ENCODE data around the gene CABLES2. TPM values are rescaled to one million over a fixed set of nuclear protein-coding genes. Genes with fewer than 3 reads are reported as not detected.

The CABLES2 gene
- total and polyA plus RNA-seq, 8 donors: 1.4 to 2.9 (median 1.9) TPM

DNA sequence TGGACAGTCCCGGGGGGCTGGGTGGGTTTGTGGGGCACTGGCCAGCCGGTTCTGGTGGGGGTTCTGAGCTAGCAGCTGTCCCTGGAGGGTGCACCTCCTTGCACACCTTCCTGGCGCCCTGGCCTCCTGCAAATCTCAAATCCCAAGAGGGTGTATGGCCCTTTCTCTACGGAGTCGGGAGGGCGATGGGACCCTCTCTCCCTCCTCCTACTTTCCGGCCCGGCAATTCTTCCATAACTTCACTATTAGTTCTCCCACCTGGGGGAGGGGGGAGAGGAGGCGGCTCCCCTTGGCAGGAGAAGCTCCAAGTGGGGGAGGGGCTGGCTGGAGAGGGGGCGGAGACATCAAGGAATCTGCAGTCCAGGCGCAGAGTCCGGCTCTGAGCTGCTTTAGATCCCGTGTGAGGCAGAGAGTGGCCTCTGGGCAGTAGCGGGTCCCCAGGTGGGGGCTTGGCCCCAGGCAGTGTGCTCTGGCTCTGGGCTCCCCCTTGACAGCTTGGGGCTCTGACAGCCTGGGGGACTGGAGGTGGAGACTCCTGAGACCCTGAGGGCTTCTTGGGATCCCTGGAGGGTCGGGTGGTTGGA is 38.6 kb downstream of the CABLES2 start:
- WGBS, 2 donors: 22 to 24% methylated on average over 15 of the region's 15 CpGs
- peak in 3 of 6 donors; percentile 66 to 86 (median 76) for DNase-seq

DNA sequence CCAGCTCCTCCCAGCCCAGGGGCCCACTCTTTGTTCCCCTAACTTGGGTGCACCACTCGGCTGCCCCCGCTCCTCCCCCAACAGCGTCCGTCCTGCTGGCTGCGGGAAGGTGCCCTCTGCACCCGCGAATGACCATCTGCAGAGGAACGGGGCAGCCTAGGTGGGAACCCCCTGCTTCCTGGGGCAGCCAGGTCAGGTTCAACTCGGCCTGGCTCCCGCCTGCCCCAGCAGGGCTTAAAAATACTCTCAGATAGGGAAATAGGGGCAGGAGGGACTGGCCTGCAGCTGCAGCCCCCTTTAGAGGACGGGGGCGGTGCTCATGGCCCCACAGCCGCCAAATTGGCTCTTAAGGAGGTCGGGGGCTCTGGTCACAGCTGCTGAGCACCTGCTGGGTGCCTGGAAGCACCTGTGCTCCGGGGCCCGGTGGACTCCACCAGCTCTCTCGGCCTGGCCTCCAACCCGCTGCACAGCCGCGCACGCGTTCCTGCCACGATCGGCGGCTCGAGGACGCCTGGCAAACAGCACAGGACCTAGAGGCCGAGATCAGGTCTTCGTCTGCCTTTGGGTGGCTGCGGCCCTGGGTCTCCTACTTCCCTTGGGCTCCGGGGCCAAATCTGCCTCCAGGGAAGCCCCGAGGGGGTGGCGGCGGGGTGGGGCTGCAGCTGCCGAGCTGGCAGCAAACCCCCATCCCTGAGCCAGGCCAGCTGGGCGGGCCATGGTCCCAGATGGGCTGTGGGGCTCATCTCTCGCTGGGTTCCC is 39.3 kb downstream of the CABLES2 start:
- 21 to 28% methylated on average over 36 to 37 of the region's 37 CpGs for WGBS, 2 donors
- no peaks in the 10 kb centered on the region for H3K36me3 ChIP-seq
- peak overlapping the region; percentile 63 to 94 (median 88) for H3K4me3 ChIP-seq
- DNase-seq: peak in 3 of 6 donors; percentile 55 to 86 (median 69)
- H3K27me3 ChIP-seq: no peaks in the 10 kb centered on the region
- TF ChIP-seq, protein P1, sequence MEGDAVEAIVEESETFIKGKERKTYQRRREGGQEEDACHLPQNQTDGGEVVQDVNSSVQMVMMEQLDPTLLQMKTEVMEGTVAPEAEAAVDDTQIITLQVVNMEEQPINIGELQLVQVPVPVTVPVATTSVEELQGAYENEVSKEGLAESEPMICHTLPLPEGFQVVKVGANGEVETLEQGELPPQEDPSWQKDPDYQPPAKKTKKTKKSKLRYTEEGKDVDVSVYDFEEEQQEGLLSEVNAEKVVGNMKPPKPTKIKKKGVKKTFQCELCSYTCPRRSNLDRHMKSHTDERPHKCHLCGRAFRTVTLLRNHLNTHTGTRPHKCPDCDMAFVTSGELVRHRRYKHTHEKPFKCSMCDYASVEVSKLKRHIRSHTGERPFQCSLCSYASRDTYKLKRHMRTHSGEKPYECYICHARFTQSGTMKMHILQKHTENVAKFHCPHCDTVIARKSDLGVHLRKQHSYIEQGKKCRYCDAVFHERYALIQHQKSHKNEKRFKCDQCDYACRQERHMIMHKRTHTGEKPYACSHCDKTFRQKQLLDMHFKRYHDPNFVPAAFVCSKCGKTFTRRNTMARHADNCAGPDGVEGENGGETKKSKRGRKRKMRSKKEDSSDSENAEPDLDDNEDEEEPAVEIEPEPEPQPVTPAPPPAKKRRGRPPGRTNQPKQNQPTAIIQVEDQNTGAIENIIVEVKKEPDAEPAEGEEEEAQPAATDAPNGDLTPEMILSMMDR (IDR thresholded peaks at IDR 0.05): no peak
- peak overlapping the region; percentile 23 to 42 (median 40) for H3K27ac ChIP-seq
- no peak for FAIRE-seq
- H3K4me1 ChIP-seq: peaks cover 21 to 29% (median 25%) of the 10 kb centered on the region in 3 donors
- H3K9me3 ChIP-seq: no peaks in the 10 kb centered on the region
- peak; percentile 10 to 38 (median 25) for ATAC-seq
- intact Hi-C loops (cut with DNase I): no loop called here

More for the DNA sequence above, 38.6 kb downstream of the CABLES2 start:
- TF ChIP-seq, protein P1 (IDR thresholded peaks at IDR 0.05): no peak
- Histone ChIP-seq H3K36me3 (no peaks in the 10 kb centered on the region), H3K9me3 (no peaks in the 10 kb centered on the region), H3K4me1 (peaks cover 21 to 29% (median 25%) of the 10 kb centered on the region in 3 donors), H3K27me3 (no peaks in the 10 kb centered on the region), H3K4me3 (peak overlapping the region in 1 of 4 donors; percentile 23), H3K27ac (peak overlapping the region in 1 of 4 donors; percentile 38)
- intact Hi-C loops (cut with DNase I): no loop called here
- ATAC-seq (peak in 3 of 4 donors; percentile 4 to 19 (median 16)), FAIRE-seq (no peak)

DNA sequence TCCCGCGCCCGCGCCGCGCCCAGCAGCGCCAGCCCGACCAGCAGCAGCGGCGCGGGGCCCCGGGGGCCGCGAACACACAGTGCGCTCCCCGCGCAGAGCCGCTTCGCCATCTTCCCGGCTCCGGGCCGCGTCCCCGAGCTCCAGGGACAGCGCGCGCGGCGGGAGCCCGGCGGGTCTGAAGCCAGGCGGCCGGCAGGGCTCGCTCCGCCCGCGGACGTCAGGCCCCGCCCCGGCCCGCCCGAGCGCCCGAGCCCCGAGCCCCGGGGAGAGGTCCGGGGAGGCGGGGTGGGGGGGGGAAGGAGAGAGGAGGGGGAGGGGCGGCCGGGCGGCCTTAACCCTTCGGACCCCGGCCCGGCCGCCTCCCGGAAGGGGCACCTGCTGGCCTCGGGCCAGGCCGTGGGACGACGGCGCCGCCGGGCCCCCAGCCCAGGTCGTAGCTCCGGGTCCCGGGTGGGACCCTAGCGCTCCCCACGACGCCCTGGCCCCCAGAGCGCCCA is 39.9 kb downstream of the CABLES2 start, which contains the start of gene LAMA5:
Gene LAMA5, minus strand, starts transcription at position 177 of the 497 bp plus-strand sequence. Its CDS starts 67 bp downstream, at position 110.
- H3K27ac ChIP-seq: peak within 1 kb of the TSS; percentile 51 to 64 (median 63)
- TF ChIP-seq, protein P1 (IDR thresholded peaks at IDR 0.05): no peak
- FAIRE-seq (no peak), DNase-seq (peak in 5 of 6 donors; percentile 66 to 90 (median 84)), ATAC-seq (peak; percentile 50 to 78 (median 74))
- intact Hi-C loops (cut with DNase I): no loop called here
- peaks cover 21 to 29% (median 25%) of the 10 kb centered on the region in 3 donors for H3K4me1 ChIP-seq
- no peaks in the 10 kb centered on the region for H3K9me3 ChIP-seq
- 1 to 2% methylated on average over 11 to 67 of the region's 70 CpGs for WGBS, 2 donors
- H3K36me3 ChIP-seq: no peaks in the 10 kb centered on the region
- H3K4me3 ChIP-seq: peak within 1 kb of the TSS; percentile 63 to 94 (median 88)
- no peaks in the 10 kb centered on the region for H3K27me3 ChIP-seq

DNA sequence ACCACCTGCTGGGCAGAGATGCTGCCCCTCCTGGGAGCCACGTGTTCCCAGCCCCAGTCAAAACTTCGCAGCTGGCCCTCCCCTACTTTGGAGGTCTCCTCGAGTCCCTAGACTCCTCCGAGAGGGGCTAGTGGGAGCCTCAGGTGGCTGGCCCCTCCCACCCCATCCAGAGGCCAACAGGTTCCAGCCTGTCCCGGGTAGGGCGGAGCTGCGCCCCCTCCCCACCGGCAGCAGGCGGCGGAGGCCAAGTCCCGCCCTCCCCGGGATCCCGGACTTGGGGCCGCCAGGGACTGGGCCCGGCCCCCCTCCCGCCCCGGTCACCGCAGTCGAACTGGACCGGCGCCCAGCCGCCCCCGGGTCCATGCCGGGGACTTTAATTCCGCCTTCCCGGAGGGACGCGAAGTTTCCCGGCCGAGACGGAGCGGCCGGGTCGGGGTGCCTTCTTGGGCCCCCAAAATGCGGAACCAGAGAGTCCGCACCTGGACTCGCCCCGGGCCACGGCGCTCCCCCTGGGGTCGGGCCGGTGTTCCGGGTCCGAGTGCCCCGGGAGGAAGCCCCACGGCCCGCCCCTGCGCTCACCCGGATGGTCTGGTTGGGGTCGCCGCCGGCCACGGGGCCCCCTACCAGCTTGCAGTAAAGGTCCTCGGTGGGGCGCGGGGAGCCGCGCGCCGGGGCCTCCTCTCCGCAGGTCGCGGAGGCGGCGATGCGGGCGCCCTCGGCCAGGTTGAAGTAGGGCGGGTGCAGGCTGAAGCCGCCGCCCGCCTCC is 40.5 kb downstream of the CABLES2 start:
- peak in 4 of 6 donors; percentile 56 to 84 (median 70) for DNase-seq

More for the DNA sequence above, 40.5 kb downstream of the CABLES2 start:
- Histone ChIP-seq H3K9me3 (no peaks in the 10 kb centered on the region), H3K4me1 (peaks cover 21 to 29% (median 25%) of the 10 kb centered on the region in 3 donors), H3K4me3 (peak overlapping the region; percentile 63 to 94 (median 88)), H3K36me3 (no peaks in the 10 kb centered on the region), H3K27ac (peak overlapping the region; percentile 51 to 64 (median 63)), H3K27me3 (no peaks in the 10 kb centered on the region)
- FAIRE-seq (no peak), ATAC-seq (peak; percentile 26 to 59 (median 34))
- intact Hi-C loops (cut with DNase I): no loop called here
- TF ChIP-seq, protein P1 (IDR thresholded peaks at IDR 0.05): no peak
- WGBS, 2 donors: 1 to 2% methylated on average over 41 to 72 of the region's 72 CpGs

Data from pancreas (tissue), 10 donors.